NCI-H187 (cell line): ENCODE data around the gene CARD10.
"Not testable (repeated sequence)": the region's sequence is repeated elsewhere in the genome, so short reads cannot be mapped to it uniquely, and the experiment has no call there.

Source experiments
- DNase-seq, 2 experiments: peaks; one replicate each; lab custom pipeline; 2025; lab: John Stamatoyannopoulos, UW

CARD10 gene

GRCh38 chr22:37487129-37487528 is 32.1 kb downstream of the CARD10 start:
- no peak for DNase-seq

- peak; percentile 14 to 39 for DNase-seq
Observed at GRCh38 chr22:37486224-37486845, 32.9 kb downstream of the CARD10 start, which contains the start of gene MFNG. MFNG (minus strand) TSS chr22:37486384; CDS start chr22:37486177, 207 bp downstream.

GRCh38 chr22:37485395-37486223 is 33.6 kb downstream of the CARD10 start:
- no peak for DNase-seq

GRCh38 chr22:37484480-37485394 is 34.5 kb downstream of the CARD10 start:
- no peak for DNase-seq

GRCh38 chr22:37483050-37483449 is 36.2 kb downstream of the CARD10 start:
- no peak for DNase-seq

- DNase-seq: no peak
Observed at GRCh38 chr22:37482244-37482643, 37.0 kb downstream of the CARD10 start.

GRCh38 chr22:37481347-37481907 is 37.8 kb downstream of the CARD10 start:
- no peak for DNase-seq

- DNase-seq: no peak
Observed at GRCh38 chr22:37480387-37481346, 38.5 kb downstream of the CARD10 start.

- DNase-seq: no peak
Observed at GRCh38 chr22:37479196-37479595, 40.0 kb downstream of the CARD10 start.

- DNase-seq: no peak
Observed at GRCh38 chr22:37476389-37477329, 42.6 kb downstream of the CARD10 start.

GRCh38 chr22:37474447-37475090 is 44.6 kb downstream of the CARD10 start:
- DNase-seq: no peak

- DNase-seq: no peak
Observed at GRCh38 chr22:37473437-37473946, 45.7 kb downstream of the CARD10 start.

- no peak for DNase-seq
Observed at GRCh38 chr22:37472418-37473006, 46.7 kb downstream of the CARD10 start.

GRCh38 chr22:37471727-37472417 is 47.3 kb downstream of the CARD10 start:
- no peak for DNase-seq

- no peak for DNase-seq
Observed at GRCh38 chr22:37470087-37470445, 49.1 kb downstream of the CARD10 start.

GRCh38 chr22:37469416-37470086 is 49.7 kb downstream of the CARD10 start:
- DNase-seq: no peak

GRCh38 chr22:37468201-37468695 is 51.0 kb downstream of the CARD10 start:
- not testable (repeated sequence) for DNase-seq
